GM12878 (cell line): ENCODE data around the gene CFAP299. TPM values are rescaled to one million over a fixed set of nuclear protein-coding genes. Genes with fewer than 3 reads are reported as not detected.

ENCODE experiments used
- ATAC-seq: fragments of 200-7000 bp; cut with Tn5 transposase; 3 replicates; pipeline ENCODE4 v1.9.1; 2020; ENCODE audit warnings: mild to moderate bottlenecking, moderate library complexity
- BruUV-seq: library from RNA; stranded (reverse); fragments of 400-500 nt; replicated peaks from 2 replicates; lab custom pipeline; 2021; lab: Mats Ljungman, UMichigan
- CTCF ChIA-PET: fragments of 300-600 bp; sonication (Branson Sonifier 250); formaldehyde crosslinking; extraction: SDS; loops from one replicate; lab custom pipeline; 2021; ENCODE audit warnings: inconsistent platforms; lab: Yijun Ruan, JAX
- POLR2A ChIA-PET: fragments of 350-600 bp; formaldehyde crosslinking; extraction: SDS; loops from one replicate; lab custom pipeline; 2021; ENCODE audit warnings: inconsistent platforms; lab: Charles Lee
- RAD21 ChIA-PET: fragments of 300-600 bp; sonication (Branson Sonifier 250); formaldehyde crosslinking; loops from one replicate; lab custom pipeline; 2023; ENCODE audit warnings: antibody characterized with exemption; ENCODE audit not compliant: unreplicated experiment; lab: Charles Lee
- SMC1A ChIA-PET: fragments of 300-600 bp; sonication (Branson Sonifier 250); formaldehyde crosslinking; loops from one replicate; lab custom pipeline; 2023; ENCODE audit not compliant: unreplicated experiment, uncharacterized antibody; lab: Charles Lee
- DNase-seq: peaks from one replicate; pipeline ENCODE4 v3.0.0-alpha.2; 2011; ENCODE audit warnings: low read depth, low spot score
- FAIRE-seq: peaks from 3 replicates; lab custom pipeline; 2011; peaks lifted over from hg19 to GRCh38; lab: Jason Lieb, UNC
- H2AFZ ChIP-seq: 2 replicates; pipeline ENCODE4 v1.6.0; 2011; ENCODE audit warnings: low read depth, low read length, control low read depth; ENCODE audit not compliant: control insufficient read depth
- H3K27ac ChIP-seq: 2 replicates; pipeline ENCODE4 v1.5.1; 2011; ENCODE audit warnings: control low read depth; ENCODE audit not compliant: control insufficient read depth, insufficient read depth
- H3K27me3 ChIP-seq, 2 experiments: replicated peaks in 1 of 2; 2 replicates each; pipeline versions ENCODE4 v1.6.0 to v1.6.1; 2011; ENCODE audit warnings: low read length in 1 of 2; ENCODE audit not compliant: control insufficient read depth in 2 of 2, insufficient read depth in 2 of 2
- H3K36me3 ChIP-seq, 2 experiments: 2 replicates each; pipeline ENCODE4 v1.5.1; 2011; ENCODE audit warnings: low read length in 1 of 2; ENCODE audit not compliant: control insufficient read depth in 2 of 2, insufficient read depth in 2 of 2
- H3K4me1 ChIP-seq: 2 replicates; pipeline ENCODE4 v1.6.1; 2011; ENCODE audit warnings: mild to moderate bottlenecking, low read length, moderate library complexity, mixed read lengths; ENCODE audit not compliant: control insufficient read depth, insufficient read depth
- H3K4me2 ChIP-seq: 2 replicates; pipeline ENCODE4 v1.6.0; 2011; ENCODE audit warnings: control low read depth; ENCODE audit not compliant: control insufficient read depth, insufficient read depth
- H3K4me3 ChIP-seq: fragments of 200-600 bp; sonication (generic); 2 replicates; pipeline ENCODE4 v1.5.1; 2016
- H3K79me2 ChIP-seq: 2 replicates; pipeline ENCODE4 v1.6.0; 2011; ENCODE audit warnings: low read length; ENCODE audit not compliant: control insufficient read depth, insufficient read depth
- H3K9ac ChIP-seq: 2 replicates; pipeline ENCODE4 v1.8.0; 2011; ENCODE audit warnings: low read length, control low read depth, mixed read lengths; ENCODE audit not compliant: control insufficient read depth, insufficient read depth
- H3K9me3 ChIP-seq: replicated peaks from 3 replicates; pipeline ENCODE4 v1.5.1; 2011; ENCODE audit warnings: mild to moderate bottlenecking, low read length; ENCODE audit not compliant: control insufficient read depth, insufficient read depth
- H4K20me1 ChIP-seq: 2 replicates; pipeline ENCODE4 v1.6.0; 2011; ENCODE audit not compliant: control insufficient read depth, insufficient read depth
- ATF3 ChIP-seq: IDR thresholded peaks from 2 replicates; pipeline ENCODE4 v1.6.1; 2011; ENCODE audit warnings: low read depth, mild to moderate bottlenecking, low read length, moderate library complexity, borderline replicate concordance; ENCODE audit errors: extremely low read depth
- ATF7 ChIP-seq: fragments of 450-650 bp; IDR thresholded peaks from 2 replicates; pipeline ENCODE4 v1.6.1; 2016; ENCODE audit warnings: low read depth, mild to moderate bottlenecking
- CBX3 ChIP-seq: fragments of 200-600 bp; sonication (generic); IDR thresholded peaks from 2 replicates; pipeline ENCODE4 v1.6.1; 2016; ENCODE audit warnings: low read depth, borderline replicate concordance
- CREB1 ChIP-seq: IDR thresholded peaks from 2 replicates; pipeline ENCODE4 v1.6.1; 2012; ENCODE audit warnings: low read depth, mild to moderate bottlenecking, inconsistent platforms
- FOXK2 ChIP-seq: fragments of 450-650 bp; IDR thresholded peaks from 2 replicates; pipeline ENCODE4 v1.6.1; 2017; ENCODE audit warnings: mild to moderate bottlenecking, moderate library complexity
- FOXM1 ChIP-seq: IDR thresholded peaks from 2 replicates; pipeline ENCODE4 v1.6.1; 2012; ENCODE audit warnings: low read depth, mild to moderate bottlenecking, inconsistent platforms, low read length, moderate library complexity
- GATAD2B ChIP-seq: fragments of 450-650 bp; conservative IDR thresholded peaks from 2 replicates; pipeline ENCODE4 v1.6.1; 2017; ENCODE audit warnings: low read depth, mild to moderate bottlenecking, moderate library complexity
- KAT2A ChIP-seq: conservative IDR thresholded peaks from 2 replicates; pipeline ENCODE4 v1.6.1; 2011; ENCODE audit warnings: low read depth, low read length; ENCODE audit not compliant: control insufficient read depth
- KLF5 ChIP-seq: fragments of 450-650 bp; IDR thresholded peaks from 2 replicates; pipeline ENCODE4 v1.6.1; 2014; ENCODE audit warnings: mild to moderate bottlenecking; ENCODE audit not compliant: partially characterized antibody
- LARP7 ChIP-seq: fragments of 450-650 bp; IDR thresholded peaks from 2 replicates; pipeline ENCODE4 v1.6.1; 2017; ENCODE audit warnings: mild to moderate bottlenecking
- MYC ChIP-seq: IDR thresholded peaks from 2 replicates; pipeline ENCODE4 v1.6.1; 2011; ENCODE audit warnings: mild to moderate bottlenecking, low read length, moderate library complexity, inconsistent platforms; ENCODE audit not compliant: insufficient read depth, insufficient replicate concordance, insufficient read length, severe bottlenecking
- NR2C1 ChIP-seq: fragments of 450-650 bp; IDR thresholded peaks from 2 replicates; pipeline ENCODE4 v1.6.1; 2017; ENCODE audit warnings: antibody characterized with exemption, mild to moderate bottlenecking, moderate library complexity
- RCOR1 ChIP-seq: conservative IDR thresholded peaks from 2 replicates; pipeline ENCODE4 v1.6.1; 2012; ENCODE audit warnings: low read depth, low read length, improper control_type of control experiment
- SKIL ChIP-seq: fragments of 450-650 bp; IDR thresholded peaks from 2 replicates; pipeline ENCODE4 v1.6.1; 2017; ENCODE audit warnings: mild to moderate bottlenecking, low read depth, inconsistent platforms; ENCODE audit not compliant: poor library complexity, severe bottlenecking
- TBL1XR1 ChIP-seq: IDR thresholded peaks from 2 replicates; pipeline ENCODE4 v1.6.1; 2012; ENCODE audit warnings: low read depth, low read length, improper control_type of control experiment
- ZNF384 ChIP-seq: IDR thresholded peaks from 2 replicates; pipeline ENCODE4 v1.6.1; 2012; ENCODE audit warnings: low read depth, mild to moderate bottlenecking, low read length, improper control_type of control experiment, borderline replicate concordance
- WGBS: methylation state at CpG from one replicate; pipeline ENCODE4 v1.1.6; 2016; ENCODE audit warnings: low lambda C conversion rate; ENCODE audit not compliant: insufficient replicate concordance, insufficient coverage; ENCODE audit errors: missing lambda C conversion rate; 5-methylcytosine and 5-hydroxymethylcytosine counted together
- in situ Hi-C: fragments of 300-500 bp; cut with MboI; formaldehyde crosslinking; loops from 9 replicates; pipeline ENCODE4 v1.14.3; 2018; ENCODE audit warnings: mixed read lengths
- intact Hi-C: fragments of 100-400 bp; cut with micrococcal nuclease; formaldehyde crosslinking; loops from one replicate; pipeline ENCODE4 v1.14.2; 2022; ENCODE audit not compliant: unreplicated experiment
- polyA plus RNA-seq, 11 experiments: library from polyadenylated mRNA; depleted of rRNA in 4 of 11; unstranded in 6 of 11; stranded (reverse) in 5 of 11; fragments of >200 nt; fragmentation: Nextera tagmentation in 4 of 11; fragmentation: Illumina TruSeq in 1 of 11; extraction: Ambion mirVana in 4 of 11; extraction: Trizol in 1 of 11; gene quantifications; 1 replicate in 1 of 11; 2 replicates in 10 of 11; pipeline versions ENCODE4 v1.2.1 to v1.2.3, GENCODE V29; 2011 to 2016; ENCODE audit warnings: inconsistent platforms in 2 of 11, missing spikeins in 2 of 11, low read depth in 1 of 11
- total RNA-seq, 4 experiments: library from RNA; depleted of rRNA in 3 of 4; stranded (reverse); fragments of >200 nt in 3 of 4; fragmentation: Illumina TruSeq in 1 of 4; extraction: Trizol in 1 of 4; gene quantifications; 2 replicates each; pipeline versions ENCODE4 v1.2.1 to v1.2.3, GENCODE V29; 2013 to 2021
- TF ChIP-seq, protein P1 (sequence below): IDR thresholded peaks from 2 replicates; pipeline ENCODE4 v1.6.1; 2012; ENCODE audit warnings: low read depth, low read length, improper control_type of control experiment
- TF ChIP-seq, protein P2 (sequence below): fragments of 450-650 bp; IDR thresholded peaks from 2 replicates; pipeline ENCODE4 v1.6.1; 2017; ENCODE audit warnings: mild to moderate bottlenecking

The CFAP299 gene
- total and polyA plus RNA-seq, 10 of the 15 experiments (the other 5 are each of a cell fraction or from before 2014, with no cell fraction given): 0.06 to 0.34 TPM; not detected in 8

DNA sequence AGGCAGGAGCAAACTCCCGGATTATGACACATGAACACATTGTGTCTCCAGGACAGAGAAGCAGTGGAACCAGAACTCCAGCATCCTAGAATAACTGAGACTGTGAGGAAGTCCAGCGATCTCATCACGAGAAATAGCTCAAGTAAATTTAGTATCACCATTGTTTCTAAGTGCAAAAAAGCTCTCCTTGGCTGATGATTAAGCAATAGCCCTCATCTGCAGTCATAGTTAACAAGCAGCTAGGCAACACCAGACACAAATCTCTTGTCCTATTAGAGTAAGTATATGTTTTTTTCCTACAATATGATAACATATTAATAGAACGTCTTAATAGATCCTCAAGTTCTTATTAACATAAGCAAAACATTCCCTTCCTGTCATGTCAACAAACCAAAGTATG is 2.4 kb upstream of the CFAP299 start (continued):
- TF ChIP-seq FOXM1: no peak

DNA sequence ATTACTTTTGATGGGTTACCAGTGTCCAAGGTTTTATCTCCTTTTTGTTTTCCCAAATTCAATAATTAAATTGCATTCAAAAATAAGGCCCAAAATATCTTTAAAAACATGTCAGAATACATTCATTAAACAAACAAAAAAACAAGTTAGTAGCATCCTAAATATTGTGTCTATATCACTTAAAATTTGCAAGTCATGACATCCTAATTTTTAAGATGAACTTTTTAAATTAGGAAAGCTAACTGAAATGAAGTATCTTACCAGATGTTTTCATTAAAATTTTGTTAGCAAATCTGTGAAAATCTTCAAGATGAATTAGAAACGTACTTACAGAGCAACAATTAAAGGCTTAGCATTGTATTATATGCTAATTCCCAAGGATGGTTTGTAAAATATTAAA is 962 bp upstream of the CFAP299 start:
- intact Hi-C loops (loop anchor here (2.0 to 10.0 kb wide), 2 partner anchors 116 to 410 kb away; no protein-coding TSS in a partner anchor), in situ Hi-C loops (no loop called here)
- Histone ChIP-seq H3K27me3 (peaks cover 0 to 8% of the 10 kb centered on the region in 2 experiments; a peak in 3 of 4 replicates), H3K27ac (no peak overlapping the region), H3K4me3 (no peak overlapping the region), H4K20me1 (no peaks in the 10 kb centered on the region), H3K4me2 (no peak overlapping the region), H3K4me1 (no peaks in the 10 kb centered on the region; the same call in 1 of the 2 replicates), H2AFZ (no peak overlapping the region), H3K36me3 (no peaks in the 10 kb centered on the region), H3K79me2 (no peaks in the 10 kb centered on the region), H3K9ac (no peak overlapping the region), H3K9me3 (no peaks in the 10 kb centered on the region)
- TF ChIP-seq KLF5: no peak
- no peak for TF ChIP-seq GATAD2B
- TF ChIP-seq, protein P1, sequence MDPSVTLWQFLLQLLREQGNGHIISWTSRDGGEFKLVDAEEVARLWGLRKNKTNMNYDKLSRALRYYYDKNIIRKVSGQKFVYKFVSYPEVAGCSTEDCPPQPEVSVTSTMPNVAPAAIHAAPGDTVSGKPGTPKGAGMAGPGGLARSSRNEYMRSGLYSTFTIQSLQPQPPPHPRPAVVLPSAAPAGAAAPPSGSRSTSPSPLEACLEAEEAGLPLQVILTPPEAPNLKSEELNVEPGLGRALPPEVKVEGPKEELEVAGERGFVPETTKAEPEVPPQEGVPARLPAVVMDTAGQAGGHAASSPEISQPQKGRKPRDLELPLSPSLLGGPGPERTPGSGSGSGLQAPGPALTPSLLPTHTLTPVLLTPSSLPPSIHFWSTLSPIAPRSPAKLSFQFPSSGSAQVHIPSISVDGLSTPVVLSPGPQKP: no peak
- TF ChIP-seq CREB1: no peak
- no peak for TF ChIP-seq FOXK2
- no peak for TF ChIP-seq KAT2A
- no peak for TF ChIP-seq ATF3
- no peak for TF ChIP-seq NR2C1
- TF ChIP-seq ZNF384: no peak
- TF ChIP-seq SKIL: no peak
- TF ChIP-seq TBL1XR1: no peak
- TF ChIP-seq ATF7: no peak
- no peak for TF ChIP-seq MYC
- no peak for TF ChIP-seq LARP7
- TF ChIP-seq CBX3: no peak
- TF ChIP-seq, protein P2, sequence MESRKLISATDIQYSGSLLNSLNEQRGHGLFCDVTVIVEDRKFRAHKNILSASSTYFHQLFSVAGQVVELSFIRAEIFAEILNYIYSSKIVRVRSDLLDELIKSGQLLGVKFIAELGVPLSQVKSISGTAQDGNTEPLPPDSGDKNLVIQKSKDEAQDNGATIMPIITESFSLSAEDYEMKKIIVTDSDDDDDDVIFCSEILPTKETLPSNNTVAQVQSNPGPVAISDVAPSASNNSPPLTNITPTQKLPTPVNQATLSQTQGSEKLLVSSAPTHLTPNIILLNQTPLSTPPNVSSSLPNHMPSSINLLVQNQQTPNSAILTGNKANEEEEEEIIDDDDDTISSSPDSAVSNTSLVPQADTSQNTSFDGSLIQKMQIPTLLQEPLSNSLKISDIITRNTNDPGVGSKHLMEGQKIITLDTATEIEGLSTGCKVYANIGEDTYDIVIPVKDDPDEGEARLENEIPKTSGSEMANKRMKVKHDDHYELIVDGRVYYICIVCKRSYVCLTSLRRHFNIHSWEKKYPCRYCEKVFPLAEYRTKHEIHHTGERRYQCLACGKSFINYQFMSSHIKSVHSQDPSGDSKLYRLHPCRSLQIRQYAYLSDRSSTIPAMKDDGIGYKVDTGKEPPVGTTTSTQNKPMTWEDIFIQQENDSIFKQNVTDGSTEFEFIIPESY: no peak
- TF ChIP-seq RCOR1: no peak
- BruUV-seq: no TSS peak
- RAD21 ChIA-PET: interaction anchor here (1.2 kb wide), 2 partner anchors 106 to 132 kb away, joined by 3 to 5 read pairs; no protein-coding TSS in a partner anchor
- POLR2A ChIA-PET: no interaction called here
- CTCF ChIA-PET: interaction anchor here (0.9 to 3.6 kb wide), 8 partner anchors 9 to 1382 kb away, joined by 3 to 36 read pairs (median 3); no protein-coding TSS in a partner anchor
- WGBS: 50% methylated on average over 1 of the region's 1 CpG
- FAIRE-seq (no peak), DNase-seq (no peak), ATAC-seq (no peak)
- SMC1A ChIA-PET: interaction anchor here (1.0 to 1.6 kb wide), 4 partner anchors 21 to 1384 kb away, joined by 3 to 12 read pairs (median 4); no protein-coding TSS in a partner anchor
